GM21515 (cell line): ENCODE measurements around the gene PRPF40A.

Source experiments
- ATAC-seq: cut with Tn5 transposase; IDR thresholded peaks from one replicate; pipeline ENCODE4 v1.9.1; 2021; ENCODE audit not compliant: unreplicated experiment

Gene PRPF40A

GRCh38 chr2:152655880-152656279 lies 61.4 kb downstream of the PRPF40A start:
- ATAC-seq: no peak

- ATAC-seq: no peak
Measured at GRCh38 chr2:152651834-152652233, 65.4 kb downstream of the PRPF40A start.

GRCh38 chr2:152650768-152651371 lies 66.4 kb downstream of the PRPF40A start:
- ATAC-seq: no peak

- ATAC-seq: no peak
Measured at GRCh38 chr2:152649997-152650396, 67.3 kb downstream of the PRPF40A start.

GRCh38 chr2:152648336-152648735 lies 68.9 kb downstream of the PRPF40A start:
- no peak for ATAC-seq

- ATAC-seq: no peak
Measured at GRCh38 chr2:152647552-152647951, 69.7 kb downstream of the PRPF40A start.

- ATAC-seq: no peak
Measured at GRCh38 chr2:152646775-152647174, 70.5 kb downstream of the PRPF40A start.

- no peak for ATAC-seq
Measured at GRCh38 chr2:152646264-152646663, 71.0 kb downstream of the PRPF40A start.

- ATAC-seq: no peak
Measured at GRCh38 chr2:152644189-152644873, 72.9 kb downstream of the PRPF40A start.

GRCh38 chr2:152638590-152638989 lies 78.7 kb downstream of the PRPF40A start:
- ATAC-seq: no peak

GRCh38 chr2:152638056-152638455 lies 79.2 kb downstream of the PRPF40A start:
- no peak for ATAC-seq

GRCh38 chr2:152637251-152637650 lies 80.0 kb downstream of the PRPF40A start:
- ATAC-seq: no peak

GRCh38 chr2:152635635-152636298 lies 81.5 kb downstream of the PRPF40A start:
- no peak for ATAC-seq

GRCh38 chr2:152632736-152633135 lies 84.5 kb downstream of the PRPF40A start:
- ATAC-seq: no peak

GRCh38 chr2:152630466-152630865 lies 86.8 kb downstream of the PRPF40A start:
- ATAC-seq: no peak

- ATAC-seq: no peak
Measured at GRCh38 chr2:152629202-152629601, 88.1 kb downstream of the PRPF40A start.

GRCh38 chr2:152627351-152627957 lies 89.8 kb downstream of the PRPF40A start:
- no peak for ATAC-seq

GRCh38 chr2:152626911-152627339 lies 90.3 kb downstream of the PRPF40A start:
- ATAC-seq: no peak

GRCh38 chr2:152624805-152625204 lies 92.5 kb downstream of the PRPF40A start:
- no peak for ATAC-seq

GRCh38 chr2:152623775-152624174 lies 93.5 kb downstream of the PRPF40A start:
- no peak for ATAC-seq

- no peak for ATAC-seq
Measured at GRCh38 chr2:152623076-152623740, 94.1 kb downstream of the PRPF40A start.
